HEK293T (cell line): ENCODE results near the gene WASF2.

ENCODE experiments used
- BHLHE40 ChIP-seq: fragments of 450-650 bp; IDR thresholded peaks from 2 replicates; pipeline ENCODE4 v1.6.1; 2016; ENCODE audit warnings: mild to moderate bottlenecking, moderate library complexity, borderline replicate concordance
- ELF4 ChIP-seq: fragments of 450-650 bp; IDR thresholded peaks from 2 replicates; pipeline ENCODE4 v1.6.1; 2017; ENCODE audit warnings: antibody characterized with exemption
- FOXM1 ChIP-seq: fragments of 450-650 bp; IDR thresholded peaks from 2 replicates; pipeline ENCODE4 v1.6.1; 2017; ENCODE audit warnings: mild to moderate bottlenecking, borderline replicate concordance
- LEF1 ChIP-seq: fragments of 450-650 bp; IDR thresholded peaks from 2 replicates; pipeline ENCODE4 v1.6.1; 2017; ENCODE audit warnings: mild to moderate bottlenecking, borderline replicate concordance
- SP1 ChIP-seq: fragments of 450-650 bp; IDR thresholded peaks from 2 replicates; pipeline ENCODE4 v1.6.1; 2017

GRCh38 chr1:27436204-27437159, 53.5 kb downstream of the WASF2 start:
- TF ChIP-seq FOXM1 (no peak), ELF4 (no peak), SP1 (no peak), BHLHE40 (no peak), LEF1 (no peak)
